ENCODE results near the gene GEMIN5.
"Not testable (repeated sequence)": the region's sequence is repeated elsewhere in the genome, so short reads cannot be mapped to it uniquely, and the experiment has no call there.

Gene GEMIN5

DNA sequence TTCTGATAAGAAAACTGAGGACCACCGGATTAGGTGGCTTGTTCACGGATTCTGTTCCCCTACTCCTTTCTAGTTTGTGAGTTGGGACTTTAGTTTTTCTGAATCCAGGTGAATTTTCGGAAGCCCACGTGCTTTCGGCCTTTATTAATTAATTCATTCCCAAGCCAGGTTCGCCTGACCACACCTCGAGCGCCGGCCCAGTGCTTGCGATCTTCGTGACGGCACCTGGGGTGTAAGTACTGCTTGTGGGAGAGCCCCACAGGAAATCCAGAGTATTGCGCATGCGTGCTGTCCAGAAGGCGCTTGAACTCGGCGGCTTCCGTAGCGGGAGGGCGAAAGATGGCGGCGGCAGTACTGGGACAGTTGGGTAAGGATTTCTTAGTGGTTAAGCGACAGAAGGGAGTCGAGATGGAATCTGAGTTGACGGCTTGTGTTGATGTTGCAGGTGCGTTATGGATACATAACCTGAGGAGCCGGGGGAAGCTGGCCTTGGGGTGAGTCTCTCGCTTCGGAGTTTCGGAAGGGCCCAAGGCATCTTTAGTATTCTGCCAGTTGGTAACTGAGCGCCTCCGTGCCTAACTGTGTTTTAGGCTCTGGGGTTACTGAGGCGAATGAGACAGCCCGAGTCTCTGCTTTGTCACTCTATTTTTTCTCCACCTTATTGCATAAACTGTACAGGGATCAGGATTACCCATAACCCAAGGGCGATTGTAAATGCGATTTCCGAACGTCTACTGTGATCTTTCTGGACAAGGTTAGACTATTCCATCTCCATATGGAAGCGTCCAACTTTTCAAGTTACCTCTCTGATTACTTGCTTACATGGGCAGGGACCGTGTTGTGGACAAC, 3.0 kb upstream of the GEMIN5 start, which contains the start of gene MRPL22:
MRPL22 (plus strand) TSS at position 302 of the 849 bp plus-strand sequence; CDS start at position 340, 38 bp downstream.
- peak; percentile 74 to 77 for DNase-seq (ENCODE audit: low read depth in 2 of 2)

DNA sequence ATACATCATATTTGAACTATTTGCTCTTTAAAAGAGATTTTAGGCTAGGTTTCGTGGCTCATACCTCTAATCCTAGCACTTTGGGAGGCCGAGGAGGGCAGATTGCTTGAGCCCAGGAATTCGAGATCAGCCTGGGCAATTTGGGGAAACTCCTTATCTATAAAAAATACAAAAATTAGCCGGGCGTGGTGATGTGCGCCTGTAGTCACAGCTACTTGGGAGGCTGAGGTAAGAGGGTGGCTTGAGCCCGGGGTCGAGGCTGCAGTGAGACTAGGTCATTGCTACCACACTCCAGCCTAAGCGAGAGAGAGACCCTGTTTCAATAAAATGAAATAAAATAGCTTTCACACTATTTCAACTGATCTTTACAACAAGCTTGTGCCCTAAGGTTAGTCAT, 2.4 kb upstream of the GEMIN5 start:
- DNase-seq (ENCODE audit: low read depth in 2 of 2): no peak

DNA sequence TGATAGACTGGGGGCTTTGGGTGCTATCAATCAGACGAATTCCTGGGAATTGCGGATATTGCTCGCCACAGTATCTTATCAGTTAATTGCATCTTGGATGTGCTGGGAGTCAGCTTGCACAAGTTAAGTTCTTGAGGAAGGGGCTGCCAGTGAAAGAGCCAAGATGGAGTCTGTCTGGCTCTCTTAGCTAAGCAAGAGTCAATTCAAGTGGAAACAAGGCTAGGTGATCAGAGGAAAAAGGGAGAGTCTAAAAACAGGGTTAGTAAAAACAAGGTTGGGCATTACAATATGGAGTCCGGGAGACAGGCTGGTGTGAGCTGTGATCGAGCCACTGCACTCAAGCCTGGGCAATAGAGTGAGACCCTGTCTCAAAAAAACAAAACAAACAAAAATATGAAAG, 1.4 kb upstream of the GEMIN5 start:
- DNase-seq (ENCODE audit: low read depth in 2 of 2): not testable (repeated sequence)

DNA sequence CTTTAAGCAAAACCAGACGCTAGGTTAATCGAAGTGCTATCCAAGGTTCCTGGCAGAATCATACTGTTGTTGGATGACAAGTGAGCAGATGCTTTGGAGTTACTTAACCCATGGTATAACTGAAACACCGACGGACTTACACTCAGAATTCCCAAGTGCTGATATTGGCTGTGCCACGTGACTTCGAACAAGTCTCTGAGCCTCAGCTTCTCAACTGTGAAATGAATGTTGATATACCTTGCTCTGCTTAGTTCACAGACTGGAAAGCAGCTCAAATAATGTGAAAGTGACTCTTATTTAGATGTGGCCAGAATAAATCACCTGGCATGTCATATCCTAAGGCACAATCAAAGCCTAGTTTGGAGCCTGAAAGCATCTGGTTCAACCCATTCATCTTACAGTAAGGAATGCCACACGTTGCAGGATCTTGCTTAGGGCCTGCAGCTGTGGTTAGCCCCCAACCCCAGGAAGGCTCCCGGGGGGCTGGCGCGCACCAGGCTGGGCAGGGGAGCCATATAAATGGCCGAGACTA, 759 bp downstream of the GEMIN5 start:
- no peak for DNase-seq (ENCODE audit: low read depth in 2 of 2)

DNA sequence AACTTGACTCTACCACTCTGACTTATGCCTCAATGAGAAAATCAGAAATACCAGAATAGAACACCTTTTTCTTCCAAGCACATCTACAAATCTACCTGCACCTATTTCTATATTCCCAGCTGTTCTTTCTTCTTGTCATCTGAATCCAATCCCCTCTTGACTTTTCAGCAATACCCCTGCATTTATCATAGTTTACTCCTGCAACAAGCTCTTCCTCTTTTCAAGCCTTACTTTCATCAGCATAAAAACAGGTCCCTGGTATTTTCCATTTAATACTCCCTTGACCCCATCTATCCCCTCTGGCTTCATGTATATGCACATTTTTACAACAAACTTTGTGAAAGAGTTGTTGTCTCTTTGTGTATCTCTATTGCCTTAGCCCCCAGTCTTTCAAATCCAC, 3.1 kb downstream of the GEMIN5 start:
- DNase-seq (ENCODE audit: low read depth in 2 of 2): no peak

DNA sequence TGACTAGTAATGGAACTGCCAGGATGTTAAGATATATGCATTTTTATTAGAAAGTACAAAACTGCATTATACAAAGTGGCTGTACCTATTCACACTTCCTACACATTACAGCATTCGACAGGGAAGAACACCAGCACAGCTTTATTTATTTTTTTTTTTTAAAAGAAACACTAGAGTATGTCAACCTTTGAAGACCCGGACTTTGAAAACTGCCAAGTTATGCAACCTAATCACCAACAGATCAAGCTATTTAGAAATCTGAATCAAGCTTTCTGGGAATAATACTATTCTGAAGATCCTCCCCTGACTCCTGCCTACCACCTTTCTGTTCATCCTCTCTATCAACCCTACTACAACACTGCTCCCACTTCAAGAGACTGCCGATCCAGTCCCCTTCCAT, 4.5 kb downstream of the GEMIN5 start:
- DNase-seq (ENCODE audit: low read depth in 2 of 2): no peak

DNA sequence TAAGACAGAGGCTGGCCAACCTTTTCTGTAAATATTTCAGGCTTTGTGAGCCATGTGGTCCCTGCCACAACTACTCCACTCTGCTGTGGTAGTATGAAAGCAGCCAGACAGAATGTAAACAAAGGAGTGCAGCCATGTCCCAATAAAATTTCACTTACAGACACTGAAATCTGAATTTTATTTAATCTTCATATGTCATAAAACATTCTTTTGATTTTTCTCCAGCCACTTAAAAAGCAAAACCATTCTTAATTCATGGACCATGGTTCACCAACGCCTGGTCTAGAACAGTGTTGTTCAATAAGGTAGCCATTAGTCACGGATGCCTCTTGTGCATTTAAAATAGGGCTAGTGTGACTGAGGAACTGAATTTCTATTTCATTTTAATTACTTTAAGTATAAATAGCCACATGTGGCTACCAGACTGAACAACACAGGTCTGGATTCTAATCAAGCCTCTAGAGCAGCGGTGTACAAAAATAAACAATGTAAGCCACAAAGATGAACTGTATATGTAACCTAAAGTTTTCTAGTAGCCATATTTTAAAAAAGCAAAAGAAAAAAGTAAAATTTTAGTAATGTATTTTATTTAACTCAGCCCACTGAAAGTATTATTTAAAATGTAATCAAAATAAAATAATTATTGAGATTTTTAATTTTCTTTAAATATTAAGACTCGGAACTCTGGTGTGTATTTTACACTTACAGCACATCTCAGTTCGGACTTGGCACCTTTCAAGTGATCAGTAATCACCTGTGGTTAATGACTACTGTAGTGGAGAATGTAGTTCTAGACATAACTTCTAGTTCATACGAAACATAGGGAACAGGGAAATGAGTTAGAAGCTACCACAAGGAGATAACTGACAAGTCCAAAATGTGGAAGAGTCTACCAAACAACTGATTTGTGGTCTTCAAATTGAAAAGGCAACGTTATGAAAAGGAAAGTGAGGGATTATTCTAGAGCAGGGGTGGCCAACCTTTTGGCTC, 14.3 kb downstream of the GEMIN5 start:
- DNase-seq (ENCODE audit: low read depth in 2 of 2): peak in 1 of 2 experiments; percentile 40

DNA sequence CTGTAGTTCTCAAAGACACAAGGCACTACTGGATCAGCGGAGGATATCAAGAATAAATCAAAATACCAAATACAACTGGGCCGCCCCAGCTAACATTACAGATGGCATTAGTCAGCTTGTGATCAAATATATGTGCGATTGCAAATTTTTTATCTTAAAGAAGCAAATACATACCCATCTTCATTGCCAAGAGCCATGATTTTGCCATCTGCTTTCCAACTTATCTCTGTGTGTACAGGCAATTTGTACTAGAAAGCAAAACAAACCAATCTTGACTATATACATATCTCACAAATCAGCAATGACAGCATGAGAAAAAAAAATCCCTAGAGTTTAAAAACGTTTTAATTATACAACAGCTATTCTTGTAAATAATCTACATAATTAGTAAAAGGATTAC, 20.3 kb downstream of the GEMIN5 start:
- no peak for DNase-seq (ENCODE audit: low read depth in 2 of 2)

DNA sequence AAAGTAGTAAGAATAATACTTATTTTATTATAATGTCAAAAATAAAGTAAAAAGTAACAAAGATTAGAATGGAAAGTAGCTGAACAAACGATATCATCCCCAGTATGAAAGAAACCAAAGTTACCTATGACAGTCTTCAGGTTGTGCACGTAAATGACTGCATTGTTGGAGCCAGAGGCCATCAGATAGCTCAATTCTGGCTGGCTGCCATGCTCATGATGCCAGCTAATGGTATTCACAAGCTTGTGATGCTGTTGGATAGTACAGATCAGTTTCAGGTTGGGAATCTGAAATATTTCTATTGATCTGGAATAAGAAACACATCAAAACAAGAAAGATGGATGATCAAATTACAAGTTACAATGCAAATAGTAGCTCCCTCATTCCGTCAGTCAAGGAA, 21.1 kb downstream of the GEMIN5 start:
- DNase-seq (ENCODE audit: low read depth in 2 of 2): no peak

DNA sequence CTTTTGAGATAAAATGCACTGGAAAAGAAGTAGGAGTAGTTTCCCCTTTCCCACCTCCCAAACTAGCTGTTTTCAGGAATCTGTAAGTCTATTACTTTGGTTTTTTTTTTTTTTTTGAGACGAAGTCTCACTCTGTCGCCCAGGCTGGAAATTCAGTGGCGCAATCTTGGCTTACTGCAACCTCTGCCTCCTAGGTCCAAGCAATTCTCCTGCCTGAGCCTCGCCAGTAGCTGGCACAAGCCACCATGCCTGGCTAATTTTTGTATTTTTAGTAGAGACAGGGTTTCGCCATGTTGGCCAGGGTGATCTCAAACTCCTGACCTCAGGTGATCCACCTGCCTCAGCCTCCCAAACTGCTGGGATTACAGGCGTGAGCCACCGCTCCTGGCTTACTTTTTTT, 32.4 kb downstream of the GEMIN5 start:
- not testable (repeated sequence) for DNase-seq (ENCODE audit: low read depth in 2 of 2)

DNA sequence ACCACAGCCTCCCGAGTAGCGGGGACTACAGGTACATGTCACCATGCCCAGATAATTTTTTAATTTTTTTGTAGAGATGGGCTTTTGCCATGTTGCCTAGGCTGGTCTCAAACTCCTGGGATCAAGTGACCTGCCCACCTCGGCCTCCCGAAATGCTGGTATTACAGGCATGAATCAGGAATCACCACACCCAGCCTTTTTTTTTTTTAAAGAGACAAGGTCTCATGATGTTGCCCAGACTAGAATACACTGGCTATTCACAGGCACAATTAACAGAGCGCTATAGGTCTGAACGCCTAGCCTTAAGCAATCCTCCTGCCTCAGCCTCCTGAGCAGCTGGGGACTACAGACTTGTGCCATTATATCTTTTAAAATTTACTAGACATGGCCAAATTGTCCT, 36.1 kb downstream of the GEMIN5 start:
- no peak for DNase-seq (ENCODE audit: low read depth in 2 of 2)

DNA sequence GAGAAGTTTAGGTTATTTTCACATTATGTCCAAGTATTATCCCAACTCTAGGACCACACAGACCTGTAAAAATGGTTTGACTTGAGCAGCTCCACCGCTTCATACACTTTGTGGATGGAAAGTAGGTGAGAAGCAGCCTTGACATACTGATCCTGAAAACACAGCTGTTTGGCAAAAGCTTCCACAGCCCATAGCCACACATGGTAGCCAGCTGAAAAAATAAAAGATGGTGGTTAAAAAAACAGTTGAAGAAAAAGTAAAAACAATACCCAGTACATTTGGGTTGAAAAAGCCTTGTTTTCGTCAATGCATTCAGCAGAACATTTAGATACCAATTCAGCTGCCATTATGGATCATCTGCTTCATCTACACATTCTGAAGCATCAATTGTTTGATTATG, 36.7 kb downstream of the GEMIN5 start:
- no peak for DNase-seq (ENCODE audit: low read depth in 2 of 2)

DNA sequence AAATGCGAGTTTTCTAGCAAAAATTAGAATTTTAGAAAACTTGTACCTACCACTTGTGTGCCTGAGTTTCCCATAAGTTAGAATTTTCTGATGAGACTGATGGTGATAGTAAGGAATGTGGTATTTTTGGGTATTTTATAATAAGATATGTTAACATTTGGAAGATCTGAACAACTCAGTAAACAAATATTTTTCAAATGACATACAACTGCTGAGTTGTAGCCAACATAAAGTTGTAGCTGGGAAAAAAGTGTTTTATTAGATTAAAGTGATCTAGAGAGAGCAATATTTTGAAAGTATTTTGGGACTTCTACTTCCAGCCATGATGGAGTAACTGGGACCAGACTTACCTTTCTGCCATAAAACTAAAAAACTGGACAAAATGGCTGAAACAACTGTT, 37.9 kb downstream of the GEMIN5 start:
- no peak for DNase-seq (ENCODE audit: low read depth in 2 of 2)

DNA sequence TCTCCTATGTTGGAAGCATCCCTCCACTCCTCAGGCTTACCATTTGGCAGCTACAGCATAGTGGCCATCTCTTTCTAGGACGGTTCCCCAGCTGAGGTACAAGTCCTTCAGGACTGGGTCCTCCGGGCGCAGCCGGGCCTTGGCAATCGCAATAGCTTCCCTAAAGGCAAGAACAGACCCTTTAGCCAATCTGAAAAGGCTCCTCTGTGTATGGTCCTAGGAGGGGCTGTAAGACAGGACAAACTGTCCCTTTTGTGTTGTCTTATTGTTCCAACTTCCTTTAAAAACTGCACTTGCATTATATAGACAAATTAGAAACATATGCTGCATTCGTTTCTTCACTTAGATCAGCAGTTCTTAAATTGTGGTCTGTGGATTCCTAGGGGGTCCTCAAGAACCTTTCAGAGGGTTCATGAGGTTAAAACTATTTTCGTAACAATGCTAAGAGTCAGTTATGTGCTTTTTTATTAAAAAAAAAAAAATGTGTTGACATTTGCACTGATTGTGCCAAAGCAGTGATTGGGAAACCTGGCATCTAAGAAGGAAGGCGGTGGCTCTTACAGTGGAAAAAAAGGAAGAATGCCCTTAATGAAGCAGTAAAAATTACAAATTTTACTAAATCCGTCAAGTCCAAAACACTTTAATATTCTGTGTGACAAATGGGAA, 38.7 kb downstream of the GEMIN5 start:
- DNase-seq (ENCODE audit: low read depth in 2 of 2): no peak

DNA sequence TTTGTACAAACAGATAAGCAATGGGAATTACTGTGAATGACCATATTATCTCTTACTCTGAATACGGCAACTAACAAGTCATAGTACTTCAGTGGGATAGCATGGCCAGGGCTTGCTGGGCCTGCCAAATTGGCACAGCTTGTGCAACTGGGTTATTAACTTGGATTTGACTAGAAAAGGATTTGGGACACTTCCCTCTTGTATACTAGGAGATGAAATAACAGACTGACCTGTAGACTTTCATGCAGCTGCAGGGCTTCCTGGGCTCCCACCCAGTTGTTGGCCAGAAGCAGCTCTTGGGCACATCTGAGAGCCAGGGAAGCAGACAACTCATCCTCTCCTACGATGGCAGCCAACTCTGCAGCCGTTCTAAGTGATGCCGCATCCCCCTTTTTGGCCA, 39.8 kb downstream of the GEMIN5 start:
- DNase-seq (ENCODE audit: low read depth in 2 of 2): no peak

DNA sequence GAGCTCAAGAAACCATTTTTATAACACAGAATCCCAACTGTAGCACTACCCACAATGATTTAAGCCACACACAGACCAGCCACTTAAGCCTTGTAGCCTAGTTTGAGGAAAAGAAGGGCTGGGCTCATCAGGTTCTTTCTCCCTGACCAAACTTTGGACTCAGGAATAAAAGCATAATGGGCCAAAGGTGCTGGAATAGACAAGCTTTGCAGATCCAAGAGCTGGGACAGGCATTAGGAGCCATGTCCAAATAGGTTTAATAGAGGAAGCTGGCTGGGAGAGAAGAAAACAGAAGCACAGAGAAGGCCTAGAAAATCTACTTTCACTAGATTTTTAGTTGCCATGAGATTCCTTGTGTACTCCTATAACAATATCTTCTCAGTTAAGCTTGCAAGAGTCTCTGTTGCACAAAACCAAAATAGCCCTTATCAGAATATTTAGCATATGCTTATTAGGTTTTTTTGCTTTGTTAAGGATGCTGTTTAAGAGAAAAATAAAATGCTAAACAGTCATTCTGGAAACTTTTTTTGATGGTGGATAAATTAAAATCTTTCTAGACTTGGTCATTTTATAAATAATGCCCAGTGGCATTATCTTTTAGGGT, 41.3 kb downstream of the GEMIN5 start:
- DNase-seq (ENCODE audit: low read depth in 2 of 2): no peak

DNA sequence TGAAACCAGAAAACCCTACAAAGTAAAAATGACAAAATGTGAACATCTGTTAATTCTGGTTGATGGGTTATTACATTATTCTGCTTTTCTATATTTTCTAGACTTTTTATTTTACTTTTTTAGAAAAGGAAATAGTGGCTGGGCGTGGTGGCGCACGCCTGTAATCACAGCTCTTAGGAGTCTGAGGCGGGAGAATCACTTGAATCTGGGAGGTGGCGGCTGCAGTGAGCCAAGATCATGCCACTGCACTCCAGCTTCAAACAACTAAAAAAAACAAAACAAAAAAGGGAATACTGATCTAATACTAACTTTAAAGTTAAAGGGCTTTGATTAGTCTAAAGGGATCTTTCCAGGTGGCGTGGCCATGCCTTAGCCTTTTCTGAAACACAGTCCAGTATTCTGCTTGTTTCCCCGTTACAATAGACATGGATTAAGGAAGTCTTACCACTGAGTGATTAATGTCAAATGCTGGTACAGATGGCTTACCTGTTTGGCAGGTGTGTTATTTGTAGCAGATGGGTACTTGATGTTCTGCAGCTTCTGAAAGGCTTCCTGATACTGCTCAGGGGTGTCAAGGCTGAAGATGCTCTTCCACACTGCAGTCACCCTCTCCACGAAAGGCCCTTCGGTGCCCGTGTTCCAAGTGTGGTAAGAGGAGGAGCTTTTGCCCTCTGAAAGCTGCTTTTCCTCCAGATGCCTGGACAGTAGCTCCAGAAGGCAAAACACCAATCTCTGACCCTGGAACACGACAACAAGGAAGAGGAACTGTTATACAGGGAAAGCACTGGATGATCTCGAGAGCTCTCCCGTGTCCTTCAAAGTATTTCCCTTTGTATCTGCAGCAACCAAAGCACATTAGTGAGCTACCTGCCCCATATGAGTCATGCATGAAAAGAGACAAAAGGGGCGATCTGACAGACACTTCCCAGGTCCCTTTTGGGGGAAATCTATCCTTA, 42.1 kb downstream of the GEMIN5 start:
- no peak for DNase-seq (ENCODE audit: low read depth in 2 of 2)

DNA sequence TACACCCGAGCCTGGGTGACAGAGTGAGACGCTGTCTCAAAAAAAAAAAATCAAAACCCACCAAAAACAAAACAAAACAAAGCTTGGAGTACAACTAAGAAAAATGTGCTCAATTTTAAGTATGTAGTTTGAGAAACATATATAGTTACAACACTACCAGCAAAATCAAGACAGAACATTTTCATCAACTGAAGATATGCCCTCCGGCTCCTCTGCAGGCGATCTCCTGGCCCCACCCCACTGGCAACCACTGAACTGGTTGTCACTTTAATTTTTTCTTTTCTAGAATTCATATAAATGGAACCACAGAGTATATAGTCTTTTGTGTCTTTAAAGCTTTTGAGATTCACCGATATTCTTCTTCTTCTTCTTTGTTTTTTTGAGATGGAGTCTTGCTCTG, 44.6 kb downstream of the GEMIN5 start:
- no peak for DNase-seq (ENCODE audit: low read depth in 2 of 2)

DNA sequence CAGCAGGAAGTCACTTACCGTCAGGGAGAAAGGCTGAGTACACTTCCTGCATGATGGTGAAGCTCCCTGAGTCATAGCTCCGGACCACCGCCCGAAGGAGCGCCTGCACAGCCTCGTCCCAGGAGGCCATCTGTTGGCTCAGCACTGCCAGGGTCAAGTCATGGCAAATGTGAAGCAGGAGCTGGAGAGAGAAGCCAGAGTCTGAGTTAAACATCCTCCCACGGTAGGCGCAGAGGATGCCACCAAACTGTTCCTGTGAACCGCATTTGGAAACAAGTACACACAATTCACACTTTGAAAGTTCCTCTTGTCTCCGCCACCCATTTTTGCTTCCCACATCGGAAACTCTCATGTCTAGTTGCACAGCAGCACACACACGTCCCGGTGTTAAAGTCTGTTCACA, 45.6 kb downstream of the GEMIN5 start:
- DNase-seq (ENCODE audit: low read depth in 2 of 2): no peak

DNA sequence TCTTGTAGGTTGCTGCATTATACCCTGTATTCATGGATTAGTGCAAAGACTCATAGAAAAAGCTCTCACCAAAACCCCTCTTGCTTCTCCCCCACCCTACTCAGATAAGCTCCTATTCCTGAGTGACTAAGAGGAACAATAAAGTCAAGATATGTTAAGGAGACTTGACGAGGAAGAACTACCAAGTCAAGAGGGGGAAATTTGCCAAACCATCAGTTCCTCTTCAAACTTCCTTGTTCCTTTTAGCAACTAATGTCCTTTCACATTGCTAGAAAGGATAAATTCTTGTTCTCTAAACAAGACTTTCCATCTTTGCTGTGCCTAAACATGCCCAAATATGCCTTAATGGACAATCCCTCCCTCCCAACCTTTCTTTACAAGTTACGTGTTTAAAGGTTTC, 52.6 kb downstream of the GEMIN5 start:
- no peak for DNase-seq (ENCODE audit: low read depth in 2 of 2)

Measured in fibroblast of skin of left biceps (primary cell).